ENCODE results near the gene HLA-A.
"Not testable (repeated sequence)": the region's sequence is repeated elsewhere in the genome, so short reads cannot be mapped to it uniquely, and the experiment has no call there.

Gene HLA-A

GRCh38 chr6:29926413-29927274 lies 15.7 kb upstream of the HLA-A start:
- Histone ChIP-seq H3K4ac (ENCODE audit: low read depth, low read length) (no peak overlapping the region), H4K8ac (ENCODE audit: low read depth, low read length) (no peak overlapping the region), H3K18ac (ENCODE audit: low read length) (no peak overlapping the region), H3K4me2 (ENCODE audit: low read length) (no peak overlapping the region), H3K79me1 (ENCODE audit: low read length) (no peaks in the 10 kb centered on the region), H3K23ac (ENCODE audit: low read length) (no peak overlapping the region), H3K4me3 (ENCODE audit: low read length) (no peak overlapping the region), H3K27ac (ENCODE audit: low read depth, low read length) (no peak overlapping the region), H3K56ac (ENCODE audit: low read length) (no peak overlapping the region), H2AK5ac (ENCODE audit: low read length) (no peak overlapping the region), H3K36me3 (ENCODE audit: control insufficient read depth, insufficient read depth, low read length) (no peaks in the 10 kb centered on the region), H2BK5ac (ENCODE audit: low read length) (no peak overlapping the region), H3K4me1 (ENCODE audit: control insufficient read depth, low read depth, low read length) (no peaks in the 10 kb centered on the region), H4K5ac (ENCODE audit: low read length) (no peak overlapping the region), H3K79me2 (ENCODE audit: control insufficient read depth, insufficient read depth, low read length) (no peaks in the 10 kb centered on the region), H3K9ac (ENCODE audit: low read length) (no peak overlapping the region), H2BK120ac (ENCODE audit: low read depth, low read length) (no peak overlapping the region), H3K27me3 (ENCODE audit: insufficient read depth, low read length, poor library complexity) (no peaks in the 10 kb centered on the region), H2BK15ac (replicated peaks; ENCODE audit: low read depth) (no peak overlapping the region)
- WGBS (ENCODE audit: extremely low coverage, insufficient coverage, low lambda C conversion rate), result no CpG with 5 or more reads among the region's 82 CpGs
- DNase-seq, result no peak

- Histone ChIP-seq H3K36me3 (ENCODE audit: control insufficient read depth, insufficient read depth, low read length) (no peaks in the 10 kb centered on the region), H2BK120ac (ENCODE audit: low read depth, low read length) (no peak overlapping the region), H2AK5ac (ENCODE audit: low read length) (no peak overlapping the region), H3K4me1 (ENCODE audit: control insufficient read depth, low read depth, low read length) (no peaks in the 10 kb centered on the region), H2BK15ac (replicated peaks; ENCODE audit: low read depth) (no peak overlapping the region), H3K4ac (ENCODE audit: low read depth, low read length) (no peak overlapping the region), H3K27me3 (ENCODE audit: insufficient read depth, low read length, poor library complexity) (no peaks in the 10 kb centered on the region), H2BK5ac (ENCODE audit: low read length) (no peak overlapping the region), H3K27ac (ENCODE audit: low read depth, low read length) (no peak overlapping the region), H4K5ac (ENCODE audit: low read length) (no peak overlapping the region), H4K8ac (ENCODE audit: low read depth, low read length) (no peak overlapping the region), H3K4me2 (ENCODE audit: low read length) (no peak overlapping the region), H3K18ac (ENCODE audit: low read length) (no peak overlapping the region), H3K4me3 (ENCODE audit: low read length) (no peak overlapping the region), H3K79me2 (ENCODE audit: control insufficient read depth, insufficient read depth, low read length) (no peaks in the 10 kb centered on the region), H3K79me1 (ENCODE audit: low read length) (no peaks in the 10 kb centered on the region), H3K23ac (ENCODE audit: low read length) (no peak overlapping the region), H3K56ac (ENCODE audit: low read length) (no peak overlapping the region), H3K9ac (ENCODE audit: low read length) (no peak overlapping the region)
- no CpG with 5 or more reads among the region's 16 CpGs for WGBS (ENCODE audit: extremely low coverage, insufficient coverage, low lambda C conversion rate)
- no peak for DNase-seq
Measured at GRCh38 chr6:29927275-29927569, 15.1 kb upstream of the HLA-A start.

- Histone ChIP-seq H3K36me3 (ENCODE audit: control insufficient read depth, insufficient read depth, low read length) (no peaks in the 10 kb centered on the region), H3K18ac (ENCODE audit: low read length) (no peak overlapping the region), H2BK15ac (replicated peaks; ENCODE audit: low read depth) (no peak overlapping the region), H3K27ac (ENCODE audit: low read depth, low read length) (no peak overlapping the region), H2AK5ac (ENCODE audit: low read length) (no peak overlapping the region), H4K8ac (ENCODE audit: low read depth, low read length) (no peak overlapping the region), H3K79me2 (ENCODE audit: control insufficient read depth, insufficient read depth, low read length) (no peaks in the 10 kb centered on the region), H3K79me1 (ENCODE audit: low read length) (no peaks in the 10 kb centered on the region), H3K4me3 (ENCODE audit: low read length) (no peak overlapping the region), H3K4me2 (ENCODE audit: low read length) (no peak overlapping the region), H3K56ac (ENCODE audit: low read length) (no peak overlapping the region), H2BK120ac (ENCODE audit: low read depth, low read length) (no peak overlapping the region), H4K5ac (ENCODE audit: low read length) (no peak overlapping the region), H3K23ac (ENCODE audit: low read length) (no peak overlapping the region), H2BK5ac (ENCODE audit: low read length) (no peak overlapping the region), H3K27me3 (ENCODE audit: insufficient read depth, low read length, poor library complexity) (no peaks in the 10 kb centered on the region), H3K4me1 (ENCODE audit: control insufficient read depth, low read depth, low read length) (no peaks in the 10 kb centered on the region), H3K4ac (ENCODE audit: low read depth, low read length) (no peak overlapping the region), H3K9ac (ENCODE audit: low read length) (no peak overlapping the region)
- no CpG with 5 or more reads among the region's 6 CpGs for WGBS (ENCODE audit: extremely low coverage, insufficient coverage, low lambda C conversion rate)
- no peak for DNase-seq
Measured at GRCh38 chr6:29927841-29928388, 14.4 kb upstream of the HLA-A start.

GRCh38 chr6:29930047-29930446 lies 12.3 kb upstream of the HLA-A start:
- H2BK5ac ChIP-seq (ENCODE audit: low read length); H4K8ac ChIP-seq (ENCODE audit: low read depth, low read length); H3K9ac ChIP-seq (ENCODE audit: low read length); H3K79me2 ChIP-seq (ENCODE audit: control insufficient read depth, insufficient read depth, low read length); H3K4me1 ChIP-seq (ENCODE audit: control insufficient read depth, low read depth, low read length); H3K18ac ChIP-seq (ENCODE audit: low read length); H3K79me1 ChIP-seq (ENCODE audit: low read length); H3K36me3 ChIP-seq (ENCODE audit: control insufficient read depth, insufficient read depth, low read length); H2BK120ac ChIP-seq (ENCODE audit: low read depth, low read length); H3K27me3 ChIP-seq (ENCODE audit: insufficient read depth, low read length, poor library complexity); H3K4me2 ChIP-seq (ENCODE audit: low read length); H3K56ac ChIP-seq (ENCODE audit: low read length); H3K4me3 ChIP-seq (ENCODE audit: low read length); H3K23ac ChIP-seq (ENCODE audit: low read length); H4K5ac ChIP-seq (ENCODE audit: low read length); H2BK15ac ChIP-seq (replicated peaks; ENCODE audit: low read depth); DNase-seq; H3K27ac ChIP-seq (ENCODE audit: low read depth, low read length); H3K4ac ChIP-seq (ENCODE audit: low read depth, low read length); H2AK5ac ChIP-seq (ENCODE audit: low read length): not testable (repeated sequence)
- WGBS (ENCODE audit: extremely low coverage, insufficient coverage, low lambda C conversion rate), result no CpG with 5 or more reads among the region's 7 CpGs

GRCh38 chr6:29933955-29934354 lies 8.4 kb upstream of the HLA-A start:
- Histone ChIP-seq H3K79me1 (ENCODE audit: low read length) (no peaks in the 10 kb centered on the region), H2BK120ac (ENCODE audit: low read depth, low read length) (no peak overlapping the region), H3K56ac (ENCODE audit: low read length) (no peak overlapping the region), H4K5ac (ENCODE audit: low read length) (no peak overlapping the region), H3K4me3 (ENCODE audit: low read length) (no peak overlapping the region), H3K27ac (ENCODE audit: low read depth, low read length) (no peak overlapping the region), H3K18ac (ENCODE audit: low read length) (no peak overlapping the region), H3K4me2 (ENCODE audit: low read length) (no peak overlapping the region), H3K9ac (ENCODE audit: low read length) (no peak overlapping the region), H3K36me3 (ENCODE audit: control insufficient read depth, insufficient read depth, low read length) (no peaks in the 10 kb centered on the region), H4K8ac (ENCODE audit: low read depth, low read length) (no peak overlapping the region), H3K4me1 (ENCODE audit: control insufficient read depth, low read depth, low read length) (no peaks in the 10 kb centered on the region), H3K27me3 (ENCODE audit: insufficient read depth, low read length, poor library complexity) (no peaks in the 10 kb centered on the region), H2BK5ac (ENCODE audit: low read length) (no peak overlapping the region), H3K23ac (ENCODE audit: low read length) (no peak overlapping the region), H2AK5ac (ENCODE audit: low read length) (no peak overlapping the region), H3K4ac (ENCODE audit: low read depth, low read length) (no peak overlapping the region), H3K79me2 (ENCODE audit: control insufficient read depth, insufficient read depth, low read length) (no peaks in the 10 kb centered on the region), H2BK15ac (replicated peaks; ENCODE audit: low read depth) (no peak overlapping the region)
- no peak for DNase-seq
- no CpG with 5 or more reads among the region's 14 CpGs for WGBS (ENCODE audit: extremely low coverage, insufficient coverage, low lambda C conversion rate)
